IMR-90 (cell line): ENCODE measurements around the gene IQSEC3.

Experiments used
- CTCF ChIP-seq: conservative IDR thresholded peaks from 2 replicates; pipeline ENCODE4 v1.5.1; 2012; ENCODE audit warnings: mild to moderate bottlenecking, low read depth, low read length, improper control_type of control experiment
- POLR2A ChIP-seq: IDR thresholded peaks from 2 replicates; pipeline ENCODE4 v1.6.1; 2012; ENCODE audit warnings: mild to moderate bottlenecking, low read depth, low read length
- RAD21 ChIP-seq: IDR thresholded peaks from 2 replicates; pipeline ENCODE4 v1.6.1; 2012; ENCODE audit warnings: low read length, improper control_type of control experiment
- SMC3 ChIP-seq: fragments of 150-350 bp; IDR thresholded peaks from 2 replicates; pipeline ENCODE4 v1.6.1; 2016; ENCODE audit warnings: low read depth, mild to moderate bottlenecking, antibody characterized with exemption, low read length, moderate library complexity

GRCh38 chr12:138898-139534 is 72.4 kb downstream of the IQSEC3 start:
- no peak for TF ChIP-seq CTCF
- TF ChIP-seq POLR2A = no peak
- TF ChIP-seq RAD21 = no peak
- TF ChIP-seq SMC3 = no peak
